NB4 (cell line): Measurements from ENCODE around the gene LCNL1.

Source experiments
- POLR2A ChIP-seq: IDR thresholded peaks from 2 replicates; pipeline ENCODE4 v1.6.1; 2011; ENCODE audit warnings: mild to moderate bottlenecking; ENCODE audit not compliant: insufficient read length; ENCODE audit errors: extremely low read depth
- TF ChIP-seq, protein P1 (sequence below): IDR thresholded peaks from one replicate; pipeline ENCODE4 v1.5.1; 2012; ENCODE audit warnings: low read depth, low read length
- TF ChIP-seq, protein P2 (sequence below): IDR thresholded peaks from 2 replicates; pipeline ENCODE4 v1.6.1; 2011; ENCODE audit warnings: low read depth, low read length

DNA sequence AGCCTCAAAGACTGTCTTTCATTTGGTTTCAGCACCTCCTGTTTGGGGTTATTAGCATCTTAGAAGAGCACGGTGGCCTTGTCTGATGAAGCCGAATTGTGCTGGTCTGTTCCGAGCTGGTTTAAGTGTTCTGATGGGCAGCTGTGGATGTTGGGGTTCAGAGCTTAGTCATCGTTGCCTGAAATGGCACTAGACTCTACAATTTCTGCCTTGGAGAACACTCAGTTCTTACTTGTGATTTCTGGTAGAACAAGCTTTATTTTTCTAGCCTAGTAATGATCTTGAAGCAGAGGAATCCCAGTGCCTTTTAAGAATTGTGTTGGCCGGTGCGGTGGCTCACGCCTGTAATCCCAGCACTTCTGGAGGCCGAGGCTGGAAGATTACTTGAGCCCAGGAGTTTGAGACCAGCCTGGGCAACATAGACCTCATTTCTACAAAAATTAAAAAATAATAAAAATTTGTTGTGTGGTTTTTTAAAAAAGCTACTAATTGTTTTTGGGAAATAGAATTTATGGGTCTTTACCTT is 46.1 kb upstream of the LCNL1 start:
- TF ChIP-seq, protein P1, sequence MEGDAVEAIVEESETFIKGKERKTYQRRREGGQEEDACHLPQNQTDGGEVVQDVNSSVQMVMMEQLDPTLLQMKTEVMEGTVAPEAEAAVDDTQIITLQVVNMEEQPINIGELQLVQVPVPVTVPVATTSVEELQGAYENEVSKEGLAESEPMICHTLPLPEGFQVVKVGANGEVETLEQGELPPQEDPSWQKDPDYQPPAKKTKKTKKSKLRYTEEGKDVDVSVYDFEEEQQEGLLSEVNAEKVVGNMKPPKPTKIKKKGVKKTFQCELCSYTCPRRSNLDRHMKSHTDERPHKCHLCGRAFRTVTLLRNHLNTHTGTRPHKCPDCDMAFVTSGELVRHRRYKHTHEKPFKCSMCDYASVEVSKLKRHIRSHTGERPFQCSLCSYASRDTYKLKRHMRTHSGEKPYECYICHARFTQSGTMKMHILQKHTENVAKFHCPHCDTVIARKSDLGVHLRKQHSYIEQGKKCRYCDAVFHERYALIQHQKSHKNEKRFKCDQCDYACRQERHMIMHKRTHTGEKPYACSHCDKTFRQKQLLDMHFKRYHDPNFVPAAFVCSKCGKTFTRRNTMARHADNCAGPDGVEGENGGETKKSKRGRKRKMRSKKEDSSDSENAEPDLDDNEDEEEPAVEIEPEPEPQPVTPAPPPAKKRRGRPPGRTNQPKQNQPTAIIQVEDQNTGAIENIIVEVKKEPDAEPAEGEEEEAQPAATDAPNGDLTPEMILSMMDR = no peak
- no peak for TF ChIP-seq POLR2A
- TF ChIP-seq, protein P2, sequence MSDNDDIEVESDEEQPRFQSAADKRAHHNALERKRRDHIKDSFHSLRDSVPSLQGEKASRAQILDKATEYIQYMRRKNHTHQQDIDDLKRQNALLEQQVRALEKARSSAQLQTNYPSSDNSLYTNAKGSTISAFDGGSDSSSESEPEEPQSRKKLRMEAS = no peak
